Activated CD8-positive, alpha-beta memory T cell treated with anti-CD3 and anti-CD28 coated beads for 1 hour (primary cell): ENCODE data around the gene PIMREG.

Experiments used
- DNase-seq, 2 donors: peaks; one replicate each; pipeline ENCODE4 v3.0.0-alpha.2; 2020; ENCODE audit warnings: low read depth in 1 of 2; ENCODE audit errors: extremely low read depth in 1 of 2

Gene PIMREG

GRCh38 chr17:6496640-6497441, 52.6 kb downstream of the PIMREG start:
- no peak for DNase-seq

GRCh38 chr17:6497496-6498221, 53.4 kb downstream of the PIMREG start:
- no peak for DNase-seq

- no peak for DNase-seq
These were observed 54.1 kb downstream of the PIMREG start for GRCh38 chr17:6498356-6498755.

- DNase-seq = no peak
These were observed 54.8 kb downstream of the PIMREG start for GRCh38 chr17:6498901-6499540.
